Measurements from ENCODE around the gene TMEM204.

TMEM204 gene

DNA sequence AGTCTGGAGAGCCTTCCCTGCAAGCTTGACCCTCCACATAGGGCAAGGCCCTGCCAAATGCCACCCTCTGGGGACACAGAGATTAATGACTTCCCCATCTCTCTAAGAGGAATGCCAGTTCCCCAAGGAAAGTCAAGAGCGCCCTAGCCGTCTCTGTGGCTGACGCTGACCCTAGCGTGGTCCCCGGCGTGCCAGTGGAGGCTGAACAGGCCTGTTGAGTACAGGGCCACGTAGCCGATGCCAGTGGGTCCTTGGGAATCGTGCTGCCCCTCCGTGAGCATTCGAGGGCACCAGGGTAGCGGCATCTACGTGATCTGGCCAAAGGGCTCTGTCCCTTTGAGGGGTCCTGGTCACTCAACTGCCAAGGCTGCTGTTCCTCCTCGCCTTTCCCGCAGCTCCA is 17.2 kb downstream of the TMEM204 start:
- Histone ChIP-seq H3K4me3 (ENCODE audit: low read depth, low read length) (no peak overlapping the region), H3K4ac (ENCODE audit: low read depth, low read length) (no peak overlapping the region), H3K18ac (ENCODE audit: low read length) (no peak overlapping the region), H3K79me1 (ENCODE audit: low read length) (peaks cover 2% of the 10 kb centered on the region), H2BK120ac (ENCODE audit: insufficient read depth, low read length, poor library complexity) (no peak overlapping the region), H3K9ac (ENCODE audit: low read length) (no peak overlapping the region), H2AFZ (ENCODE audit: insufficient read depth, low read length, poor library complexity) (no peak overlapping the region), H2BK5ac (ENCODE audit: low read depth, low read length, poor library complexity) (no peak overlapping the region), H3K27ac (ENCODE audit: low read depth, low read length) (no peak overlapping the region), H4K8ac (ENCODE audit: low read depth, low read length) (no peak overlapping the region), H2AK5ac (ENCODE audit: low read length) (no peak overlapping the region), H3K27me3 (ENCODE audit: insufficient read depth, low read length) (no peaks in the 10 kb centered on the region), H3K79me2 (ENCODE audit: control insufficient read depth, insufficient read depth, low read length, poor library complexity) (no peaks in the 10 kb centered on the region), H3K4me2 (ENCODE audit: low read length) (no peak overlapping the region), H2BK12ac (ENCODE audit: low read length) (no peak overlapping the region), H3K14ac (ENCODE audit: low read length) (no peak overlapping the region), H3K23ac (ENCODE audit: low read length) (no peak overlapping the region), H3K9me3 (ENCODE audit: insufficient read depth, low read depth, low read length) (peaks cover 3% of the 10 kb centered on the region), H4K12ac (ENCODE audit: low read depth, low read length) (no peak overlapping the region), H3K36me3 (ENCODE audit: control insufficient read depth in 1 of 2, insufficient read depth in 2 of 2, low read length in 2 of 2) (peaks cover 32 to 36% of the 10 kb centered on the region in 2 experiments), H3K4me1 (ENCODE audit: control insufficient read depth in 1 of 2, insufficient read depth in 2 of 2, low read length in 2 of 2) (peaks cover 4% of the 10 kb centered on the region in 2 experiments), H4K91ac (ENCODE audit: low read depth, low read length) (no peak overlapping the region)
- WGBS (ENCODE audit: extremely low coverage, insufficient coverage, insufficient read length), result no CpG with 5 or more reads among the region's 15 CpGs
- DNase-seq, result no peak

DNA sequence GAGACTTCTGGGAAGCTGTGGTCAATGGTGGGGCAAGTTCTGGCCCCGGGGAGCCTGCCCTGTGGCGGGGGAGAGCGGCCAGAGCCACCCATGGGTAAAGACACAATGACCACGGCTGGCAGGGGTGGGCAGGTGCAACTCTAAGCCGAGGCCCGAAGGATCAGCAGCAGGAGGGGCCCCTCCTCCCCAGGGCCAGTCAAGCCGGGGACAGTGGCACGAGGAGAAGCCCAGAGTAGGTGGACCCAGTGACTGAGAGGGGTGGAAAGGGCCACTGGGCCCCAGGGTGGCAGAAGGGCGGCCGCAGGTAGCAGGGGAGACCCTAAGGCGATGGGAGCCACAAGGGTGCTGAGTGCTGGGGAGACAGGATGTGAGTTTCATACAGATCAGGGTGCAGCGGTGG is 17.7 kb downstream of the TMEM204 start:
- no CpG with 5 or more reads among the region's 12 CpGs for WGBS (ENCODE audit: extremely low coverage, insufficient coverage, insufficient read length)
- Histone ChIP-seq H2AFZ (ENCODE audit: insufficient read depth, low read length, poor library complexity) (no peak overlapping the region), H3K4me3 (ENCODE audit: low read depth, low read length) (no peak overlapping the region), H4K91ac (ENCODE audit: low read depth, low read length) (no peak overlapping the region), H3K4me2 (ENCODE audit: low read length) (no peak overlapping the region), H2AK5ac (ENCODE audit: low read length) (no peak overlapping the region), H3K23ac (ENCODE audit: low read length) (no peak overlapping the region), H3K4ac (ENCODE audit: low read depth, low read length) (no peak overlapping the region), H3K14ac (ENCODE audit: low read length) (no peak overlapping the region), H2BK5ac (ENCODE audit: low read depth, low read length, poor library complexity) (no peak overlapping the region), H2BK120ac (ENCODE audit: insufficient read depth, low read length, poor library complexity) (no peak overlapping the region), H3K79me1 (ENCODE audit: low read length) (no peaks in the 10 kb centered on the region), H3K4me1 (ENCODE audit: control insufficient read depth in 1 of 2, insufficient read depth in 2 of 2, low read length in 2 of 2) (no peaks in the 10 kb centered on the region), H4K12ac (ENCODE audit: low read depth, low read length) (no peak overlapping the region), H3K36me3 (ENCODE audit: control insufficient read depth in 1 of 2, insufficient read depth in 2 of 2, low read length in 2 of 2) (peaks cover 33 to 39% of the 10 kb centered on the region in 2 experiments), H3K27me3 (ENCODE audit: insufficient read depth, low read length) (no peaks in the 10 kb centered on the region), H2BK12ac (ENCODE audit: low read length) (no peak overlapping the region), H3K27ac (ENCODE audit: low read depth, low read length) (no peak overlapping the region), H3K18ac (ENCODE audit: low read length) (no peak overlapping the region), H3K9ac (ENCODE audit: low read length) (no peak overlapping the region), H3K79me2 (ENCODE audit: control insufficient read depth, insufficient read depth, low read length, poor library complexity) (no peaks in the 10 kb centered on the region), H4K8ac (ENCODE audit: low read depth, low read length) (no peak overlapping the region), H3K9me3 (ENCODE audit: insufficient read depth, low read depth, low read length) (peaks cover 3% of the 10 kb centered on the region)
- DNase-seq, result no peak

GRCh38 chr16:1552129-1552528 is 18.7 kb downstream of the TMEM204 start:
- peaks cover 3% of the 10 kb centered on the region for H3K9me3 ChIP-seq (ENCODE audit: insufficient read depth, low read depth, low read length)
- no peaks in the 10 kb centered on the region for H3K79me1 ChIP-seq (ENCODE audit: low read length)
- H2BK12ac ChIP-seq (ENCODE audit: low read length), result no peak overlapping the region
- H4K12ac ChIP-seq (ENCODE audit: low read depth, low read length), result no peak overlapping the region
- H3K36me3 ChIP-seq (ENCODE audit: control insufficient read depth in 1 of 2, insufficient read depth in 2 of 2, low read length in 2 of 2), result peaks cover 33 to 40% of the 10 kb centered on the region in 2 experiments
- no peak overlapping the region for H3K4me3 ChIP-seq (ENCODE audit: low read depth, low read length)
- H2BK5ac ChIP-seq (ENCODE audit: low read depth, low read length, poor library complexity), result no peak overlapping the region
- DNase-seq, result no peak
- no peaks in the 10 kb centered on the region for H3K4me1 ChIP-seq (ENCODE audit: control insufficient read depth in 1 of 2, insufficient read depth in 2 of 2, low read length in 2 of 2)
- H2BK120ac ChIP-seq (ENCODE audit: insufficient read depth, low read length, poor library complexity), result no peak overlapping the region
- H3K4me2 ChIP-seq (ENCODE audit: low read length), result no peak overlapping the region
- WGBS (ENCODE audit: extremely low coverage, insufficient coverage, insufficient read length), result no CpG with 5 or more reads among the region's 15 CpGs
- no peak overlapping the region for H3K4ac ChIP-seq (ENCODE audit: low read depth, low read length)
- no peak overlapping the region for H4K91ac ChIP-seq (ENCODE audit: low read depth, low read length)
- no peak overlapping the region for H2AK5ac ChIP-seq (ENCODE audit: low read length)
- H3K18ac ChIP-seq (ENCODE audit: low read length), result no peak overlapping the region
- no peak overlapping the region for H3K14ac ChIP-seq (ENCODE audit: low read length)
- H3K23ac ChIP-seq (ENCODE audit: low read length), result no peak overlapping the region
- no peak overlapping the region for H3K27ac ChIP-seq (ENCODE audit: low read depth, low read length)
- no peaks in the 10 kb centered on the region for H3K27me3 ChIP-seq (ENCODE audit: insufficient read depth, low read length)
- no peak overlapping the region for H3K9ac ChIP-seq (ENCODE audit: low read length)
- H2AFZ ChIP-seq (ENCODE audit: insufficient read depth, low read length, poor library complexity), result no peak overlapping the region
- no peaks in the 10 kb centered on the region for H3K79me2 ChIP-seq (ENCODE audit: control insufficient read depth, insufficient read depth, low read length, poor library complexity)
- H4K8ac ChIP-seq (ENCODE audit: low read depth, low read length), result no peak overlapping the region

- Histone ChIP-seq H3K27me3 (ENCODE audit: insufficient read depth, low read length) (no peaks in the 10 kb centered on the region), H3K27ac (ENCODE audit: low read depth, low read length) (no peak overlapping the region), H3K79me2 (ENCODE audit: control insufficient read depth, insufficient read depth, low read length, poor library complexity) (no peaks in the 10 kb centered on the region), H4K12ac (ENCODE audit: low read depth, low read length) (no peak overlapping the region), H2BK12ac (ENCODE audit: low read length) (no peak overlapping the region), H3K14ac (ENCODE audit: low read length) (no peak overlapping the region), H2BK5ac (ENCODE audit: low read depth, low read length, poor library complexity) (no peak overlapping the region), H3K9me3 (ENCODE audit: insufficient read depth, low read depth, low read length) (peaks cover 3% of the 10 kb centered on the region), H2AK5ac (ENCODE audit: low read length) (no peak overlapping the region), H2AFZ (ENCODE audit: insufficient read depth, low read length, poor library complexity) (no peak overlapping the region), H4K8ac (ENCODE audit: low read depth, low read length) (no peak overlapping the region), H3K4me3 (ENCODE audit: low read depth, low read length) (no peak overlapping the region), H4K91ac (ENCODE audit: low read depth, low read length) (no peak overlapping the region), H3K4ac (ENCODE audit: low read depth, low read length) (no peak overlapping the region), H3K9ac (ENCODE audit: low read length) (no peak overlapping the region), H3K18ac (ENCODE audit: low read length) (no peak overlapping the region), H3K4me2 (ENCODE audit: low read length) (no peak overlapping the region), H3K36me3 (ENCODE audit: control insufficient read depth in 1 of 2, insufficient read depth in 2 of 2, low read length in 2 of 2) (peaks cover 34 to 48% of the 10 kb centered on the region in 2 experiments), H3K23ac (ENCODE audit: low read length) (no peak overlapping the region), H3K79me1 (ENCODE audit: low read length) (no peaks in the 10 kb centered on the region), H3K4me1 (ENCODE audit: control insufficient read depth in 1 of 2, insufficient read depth in 2 of 2, low read length in 2 of 2) (no peaks in the 10 kb centered on the region), H2BK120ac (ENCODE audit: insufficient read depth, low read length, poor library complexity) (no peak overlapping the region)
- DNase-seq, result no peak
- WGBS (ENCODE audit: extremely low coverage, insufficient coverage, insufficient read length), result no CpG with 5 or more reads among the region's 19 CpGs
These were observed 20.7 kb downstream of the TMEM204 start for GRCh38 chr16:1553946-1554825.

Data from trophoblast cell (in vitro differentiated cells and primary cell).